Measurements from ENCODE around the gene ME3. TPM values are rescaled to one million over a fixed set of nuclear protein-coding genes. Genes with fewer than 3 reads are reported as not detected.

The ME3 gene
- total RNA-seq, 1 experiment from 2014 or later: 83.8 TPM

GRCh38 chr11:86638673-86639072 is 33.7 kb downstream of the ME3 start:
- Histone ChIP-seq H3F3A (ENCODE audit: low read length, unreplicated experiment) (peaks cover 3% of the 10 kb centered on the region), H2AFZ (ENCODE audit: low read length) (no peak overlapping the region), H3K4me3 (ENCODE audit: low read length) (peak overlapping the region; percentile 22; the same call in 1 of the 2 replicates), H3K9ac (ENCODE audit: low read length) (peak overlapping the region; percentile 69), H3K79me2 (ENCODE audit: low read length) (peaks cover 3% of the 10 kb centered on the region; the same call in 1 of the 2 replicates), H3K9me3 (ENCODE audit: low read length) (no peaks in the 10 kb centered on the region), H3K4me2 (ENCODE audit: low read length) (peak overlapping the region; percentile 57), H4K20me1 (ENCODE audit: low read length) (no peaks in the 10 kb centered on the region), H3K27ac (ENCODE audit: low read length) (peak overlapping the region; percentile 95), H3K36me3 (ENCODE audit: low read depth, low read length) (peaks cover 3% of the 10 kb centered on the region; the same call in 1 of the 2 replicates), H3K27me3 (ENCODE audit: low read length) (no peaks in the 10 kb centered on the region), H3K9me2 (replicated peaks; ENCODE audit: low read length) (no peaks in the 10 kb centered on the region), H3K4me1 (ENCODE audit: insufficient read depth, low read length) (peaks cover 36% of the 10 kb centered on the region)
- TSS peak; percentile 78 for BruUV-seq (replicated peaks)
- TF ChIP-seq EZH2 (IDR thresholded peaks at IDR 0.05; ENCODE audit: low read length, unreplicated experiment) (no peak), EZH2phosphoT487 (IDR thresholded peaks at IDR 0.05; ENCODE audit: borderline replicate concordance, low read length) (no peak)
- TF ChIP-seq, protein P1, sequence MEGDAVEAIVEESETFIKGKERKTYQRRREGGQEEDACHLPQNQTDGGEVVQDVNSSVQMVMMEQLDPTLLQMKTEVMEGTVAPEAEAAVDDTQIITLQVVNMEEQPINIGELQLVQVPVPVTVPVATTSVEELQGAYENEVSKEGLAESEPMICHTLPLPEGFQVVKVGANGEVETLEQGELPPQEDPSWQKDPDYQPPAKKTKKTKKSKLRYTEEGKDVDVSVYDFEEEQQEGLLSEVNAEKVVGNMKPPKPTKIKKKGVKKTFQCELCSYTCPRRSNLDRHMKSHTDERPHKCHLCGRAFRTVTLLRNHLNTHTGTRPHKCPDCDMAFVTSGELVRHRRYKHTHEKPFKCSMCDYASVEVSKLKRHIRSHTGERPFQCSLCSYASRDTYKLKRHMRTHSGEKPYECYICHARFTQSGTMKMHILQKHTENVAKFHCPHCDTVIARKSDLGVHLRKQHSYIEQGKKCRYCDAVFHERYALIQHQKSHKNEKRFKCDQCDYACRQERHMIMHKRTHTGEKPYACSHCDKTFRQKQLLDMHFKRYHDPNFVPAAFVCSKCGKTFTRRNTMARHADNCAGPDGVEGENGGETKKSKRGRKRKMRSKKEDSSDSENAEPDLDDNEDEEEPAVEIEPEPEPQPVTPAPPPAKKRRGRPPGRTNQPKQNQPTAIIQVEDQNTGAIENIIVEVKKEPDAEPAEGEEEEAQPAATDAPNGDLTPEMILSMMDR (conservative IDR thresholded peaks at IDR 0.05; ENCODE audit: low read depth, low read length): no peak
- intact Hi-C loops (cut with micrococcal nuclease): loop anchor here (1.0 to 5.0 kb wide), 3 partner anchors 36 to 164 kb away; partner anchors contain the start of gene PRSS23
- CTCF ChIA-PET: no interaction called here
- no peak for DNase-seq
- POLR2A ChIA-PET (ENCODE audit: unreplicated experiment): interaction anchor here (0.6 to 1.3 kb wide), 5 partner anchors 23 to 163 kb away, joined by 4 to 5 read pairs (median 4); no protein-coding TSS in a partner anchor
- ATAC-seq: peak; percentile 29

- Histone ChIP-seq H2AFZ (ENCODE audit: low read length) (no peak overlapping the region), H3K27me3 (ENCODE audit: low read length) (no peaks in the 10 kb centered on the region), H3K27ac (ENCODE audit: low read length) (peak overlapping the region; percentile 95), H3K4me3 (ENCODE audit: low read length) (0 out of 2 replicates have a peak overlapping the region, but pooled peaks have one; percentile 22), H4K20me1 (ENCODE audit: low read length) (no peaks in the 10 kb centered on the region), H3K4me1 (ENCODE audit: insufficient read depth, low read length) (peaks cover 43% of the 10 kb centered on the region), H3K4me2 (ENCODE audit: low read length) (peak overlapping the region; percentile 57), H3K9ac (ENCODE audit: low read length) (peak overlapping the region; percentile 69), H3K9me2 (replicated peaks; ENCODE audit: low read length) (no peaks in the 10 kb centered on the region), H3K79me2 (ENCODE audit: low read length) (peaks cover 3% of the 10 kb centered on the region; the same call in 1 of the 2 replicates), H3K9me3 (ENCODE audit: low read length) (no peaks in the 10 kb centered on the region), H3K36me3 (ENCODE audit: low read depth, low read length) (peaks cover 3% of the 10 kb centered on the region; the same call in 1 of the 2 replicates), H3F3A (ENCODE audit: low read length, unreplicated experiment) (peaks cover 3% of the 10 kb centered on the region)
- ChIA-PET CTCF (no interaction called here), POLR2A (ENCODE audit: unreplicated experiment) (interaction anchor here (0.6 kb wide), 1 partner anchor 103 kb away, joined by 4 read pairs; no protein-coding TSS in a partner anchor)
- DNase-seq: no peak
- no peak for TF ChIP-seq EZH2phosphoT487 (IDR thresholded peaks at IDR 0.05; ENCODE audit: borderline replicate concordance, low read length)
- TF ChIP-seq EZH2 (IDR thresholded peaks at IDR 0.05; ENCODE audit: low read length, unreplicated experiment): no peak
- TF ChIP-seq, protein P1 (conservative IDR thresholded peaks at IDR 0.05; ENCODE audit: low read depth, low read length): no peak
- ATAC-seq: peak; percentile 23; the same call in 1 of the 2 replicates
- intact Hi-C loops (cut with micrococcal nuclease): loop anchor here (2.0 to 5.0 kb wide), 2 partner anchors 103 to 164 kb away; partner anchors contain the start of gene PRSS23
- BruUV-seq (replicated peaks): no TSS peak
These were observed 34.4 kb downstream of the ME3 start for GRCh38 chr11:86637988-86638387.

DNA sequence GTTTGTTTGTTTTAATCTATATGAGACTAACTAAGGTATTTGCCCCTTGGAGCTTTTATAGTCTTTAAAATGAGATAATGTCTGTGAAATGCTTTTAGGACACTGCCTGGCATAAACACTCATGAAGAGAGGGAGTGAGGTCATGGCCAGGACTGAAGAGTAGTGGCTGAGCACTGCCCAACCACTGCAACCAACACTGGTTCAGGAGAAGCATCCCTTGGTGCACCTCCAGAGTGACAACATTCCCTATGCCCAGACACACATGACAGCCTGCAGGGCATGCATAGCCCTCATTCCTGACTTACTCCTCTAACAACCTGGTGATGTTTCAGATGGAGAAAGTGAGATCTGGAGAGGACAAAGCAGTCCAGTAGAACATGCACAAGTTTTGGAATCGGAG is 36.1 kb downstream of the ME3 start:
- BruUV-seq (replicated peaks): no TSS peak
- H3K79me2 ChIP-seq (ENCODE audit: low read length): peaks cover 3% of the 10 kb centered on the region; the same call in 1 of the 2 replicates
- peaks cover 3% of the 10 kb centered on the region; the same call in 1 of the 2 replicates for H3K36me3 ChIP-seq (ENCODE audit: low read depth, low read length)
- H3K4me3 ChIP-seq (ENCODE audit: low read length): no peak overlapping the region
- DNase-seq (no peak), ATAC-seq (no peak)
- no peak overlapping the region for H3K9ac ChIP-seq (ENCODE audit: low read length)
- H3K9me2 ChIP-seq (replicated peaks; ENCODE audit: low read length): no peaks in the 10 kb centered on the region
- H4K20me1 ChIP-seq (ENCODE audit: low read length): no peaks in the 10 kb centered on the region
- intact Hi-C loops (cut with micrococcal nuclease): loop anchor here (5.0 kb wide), 1 partner anchor 166 kb away; the partner anchor contains the start of gene PRSS23
- H3K27ac ChIP-seq (ENCODE audit: low read length): no peak overlapping the region
- ChIA-PET POLR2A (ENCODE audit: unreplicated experiment) (interaction anchor here (0.6 kb wide), 1 partner anchor 10 kb away, joined by 5 read pairs; no protein-coding TSS in a partner anchor), CTCF (interaction anchor here (0.6 kb wide), 1 partner anchor 36 kb away, joined by 4 read pairs; the partner anchor contains the start of gene ME3)
- TF ChIP-seq, protein P1 (conservative IDR thresholded peaks at IDR 0.05; ENCODE audit: low read depth, low read length): no peak
- no peak for TF ChIP-seq EZH2phosphoT487 (IDR thresholded peaks at IDR 0.05; ENCODE audit: borderline replicate concordance, low read length)
- no peak overlapping the region for H2AFZ ChIP-seq (ENCODE audit: low read length)
- H3F3A ChIP-seq (ENCODE audit: low read length, unreplicated experiment): peaks cover 3% of the 10 kb centered on the region
- no peaks in the 10 kb centered on the region for H3K27me3 ChIP-seq (ENCODE audit: low read length)
- no peaks in the 10 kb centered on the region for H3K9me3 ChIP-seq (ENCODE audit: low read length)
- peaks cover 53% of the 10 kb centered on the region for H3K4me1 ChIP-seq (ENCODE audit: insufficient read depth, low read length)
- no peak overlapping the region for H3K4me2 ChIP-seq (ENCODE audit: low read length)
